GM18520 (cell line): ENCODE data around the gene CHODL.

Experiments used
- ATAC-seq: cut with Tn5 transposase; IDR thresholded peaks from one replicate; pipeline ENCODE4 v1.9.1; 2021; ENCODE audit not compliant: unreplicated experiment

Gene CHODL

GRCh38 chr21:18285379-18285778, 40.7 kb downstream of the CHODL start:
- no peak for ATAC-seq

GRCh38 chr21:18289876-18290275, 45.2 kb downstream of the CHODL start:
- ATAC-seq: no peak

GRCh38 chr21:18294100-18294499, 49.5 kb downstream of the CHODL start:
- no peak for ATAC-seq

- no peak for ATAC-seq
These were observed 53.6 kb downstream of the CHODL start for GRCh38 chr21:18298228-18298627.
